ENCODE data around the gene BCL6. TPM values are rescaled to one million over a fixed set of nuclear protein-coding genes. Genes with fewer than 3 reads are reported as not detected.
"Not testable (repeated sequence)": the region's sequence is repeated elsewhere in the genome, so short reads cannot be mapped to it uniquely, and the experiment has no call there.

BCL6 gene
- total RNA-seq, 2 experiments from 2014 or later, result 65.6 to 256 TPM

DNA sequence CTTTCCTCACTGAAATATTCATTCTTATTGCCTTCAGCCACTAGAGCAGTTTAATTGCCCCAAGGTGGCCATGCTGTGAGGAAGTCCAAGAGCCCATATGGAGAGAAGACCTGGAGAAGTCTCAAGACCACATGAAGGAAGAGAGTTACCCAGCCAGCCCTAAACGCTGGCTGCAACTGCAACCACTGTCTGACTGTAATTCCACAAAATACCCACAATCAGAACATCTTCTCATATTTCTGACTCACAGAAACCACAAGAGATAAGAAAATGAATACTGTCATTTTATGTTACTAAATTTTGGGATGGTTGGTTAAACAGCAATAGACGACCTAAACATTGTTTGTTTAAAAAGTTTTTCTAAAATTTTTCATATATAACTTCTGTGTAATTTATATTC is 60.4 kb downstream of the BCL6 start:
- no peaks in the 10 kb centered on the region for H4K20me1 ChIP-seq (ENCODE audit: insufficient read depth, low read length)
- CTCF ChIA-PET (ENCODE audit: unreplicated experiment), result no interaction called here

GRCh38 chr3:187684444-187684843 is 60.8 kb downstream of the BCL6 start:
- Histone ChIP-seq H3K4me3 (ENCODE audit: low read depth, low read length, poor library complexity, severe bottlenecking) (no peak overlapping the region), H4K20me1 (ENCODE audit: insufficient read depth, low read length) (no peaks in the 10 kb centered on the region), H3K9me2 (ENCODE audit: insufficient read depth, low read length) (no peaks in the 10 kb centered on the region), H3K4me2 (ENCODE audit: low read length) (no peak overlapping the region), H3K79me2 (ENCODE audit: insufficient read depth, low read depth, low read length) (no peaks in the 10 kb centered on the region), H2AFZ (ENCODE audit: low read length) (no peak overlapping the region), H3K9me3 (ENCODE audit: low read length) (peaks cover 16% of the 10 kb centered on the region; the same call in 1 of the 2 replicates), H3K36me3 (ENCODE audit: insufficient read depth, low read length) (no peaks in the 10 kb centered on the region), H3K27ac (ENCODE audit: low read depth, low read length, poor library complexity, severe bottlenecking) (no peak overlapping the region), H3K4me1 (ENCODE audit: insufficient read depth, low read length, poor library complexity, severe bottlenecking) (no peaks in the 10 kb centered on the region)
- ChIA-PET POLR2A (no interaction called here), CTCF (ENCODE audit: unreplicated experiment) (no interaction called here)
- no peak for DNase-seq (ENCODE audit: low spot score)
- BruUV-seq (replicated peaks), result no TSS peak
- intact Hi-C loops (cut with micrococcal nuclease; ENCODE audit: unreplicated experiment), result no loop called here
- TF ChIP-seq EZH2phosphoT487 (IDR thresholded peaks at IDR 0.05; ENCODE audit: borderline replicate concordance, low read depth, low read length), result no peak
- TF ChIP-seq, protein P1, sequence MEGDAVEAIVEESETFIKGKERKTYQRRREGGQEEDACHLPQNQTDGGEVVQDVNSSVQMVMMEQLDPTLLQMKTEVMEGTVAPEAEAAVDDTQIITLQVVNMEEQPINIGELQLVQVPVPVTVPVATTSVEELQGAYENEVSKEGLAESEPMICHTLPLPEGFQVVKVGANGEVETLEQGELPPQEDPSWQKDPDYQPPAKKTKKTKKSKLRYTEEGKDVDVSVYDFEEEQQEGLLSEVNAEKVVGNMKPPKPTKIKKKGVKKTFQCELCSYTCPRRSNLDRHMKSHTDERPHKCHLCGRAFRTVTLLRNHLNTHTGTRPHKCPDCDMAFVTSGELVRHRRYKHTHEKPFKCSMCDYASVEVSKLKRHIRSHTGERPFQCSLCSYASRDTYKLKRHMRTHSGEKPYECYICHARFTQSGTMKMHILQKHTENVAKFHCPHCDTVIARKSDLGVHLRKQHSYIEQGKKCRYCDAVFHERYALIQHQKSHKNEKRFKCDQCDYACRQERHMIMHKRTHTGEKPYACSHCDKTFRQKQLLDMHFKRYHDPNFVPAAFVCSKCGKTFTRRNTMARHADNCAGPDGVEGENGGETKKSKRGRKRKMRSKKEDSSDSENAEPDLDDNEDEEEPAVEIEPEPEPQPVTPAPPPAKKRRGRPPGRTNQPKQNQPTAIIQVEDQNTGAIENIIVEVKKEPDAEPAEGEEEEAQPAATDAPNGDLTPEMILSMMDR (conservative IDR thresholded peaks at IDR 0.05; ENCODE audit: low read length), result no peak

More for the DNA sequence above, 60.4 kb downstream of the BCL6 start:
- H3K4me2 ChIP-seq (ENCODE audit: low read length), result no peak overlapping the region
- H3K4me3 ChIP-seq (ENCODE audit: low read depth, low read length, poor library complexity, severe bottlenecking), result no peak overlapping the region
- no peaks in the 10 kb centered on the region for H3K9me2 ChIP-seq (ENCODE audit: insufficient read depth, low read length)
- no peak overlapping the region for H3K27ac ChIP-seq (ENCODE audit: low read depth, low read length, poor library complexity, severe bottlenecking)
- H3K79me2 ChIP-seq (ENCODE audit: insufficient read depth, low read depth, low read length), result no peaks in the 10 kb centered on the region
- no peak for DNase-seq (ENCODE audit: low spot score)
- BruUV-seq (replicated peaks), result no TSS peak
- H3K36me3 ChIP-seq (ENCODE audit: insufficient read depth, low read length), result no peaks in the 10 kb centered on the region
- intact Hi-C loops (cut with micrococcal nuclease; ENCODE audit: unreplicated experiment), result no loop called here
- POLR2A ChIA-PET, result no interaction called here
- H3K9me3 ChIP-seq (ENCODE audit: low read length), result peaks cover 16% of the 10 kb centered on the region; the same call in 1 of the 2 replicates
- no peaks in the 10 kb centered on the region for H3K4me1 ChIP-seq (ENCODE audit: insufficient read depth, low read length, poor library complexity, severe bottlenecking)
- TF ChIP-seq, protein P1 (conservative IDR thresholded peaks at IDR 0.05; ENCODE audit: low read length), result no peak
- no peak for TF ChIP-seq EZH2phosphoT487 (IDR thresholded peaks at IDR 0.05; ENCODE audit: borderline replicate concordance, low read depth, low read length)
- H2AFZ ChIP-seq (ENCODE audit: low read length), result no peak overlapping the region

- DNase-seq (ENCODE audit: low spot score); H3K27ac ChIP-seq (ENCODE audit: low read depth, low read length, poor library complexity, severe bottlenecking); H2AFZ ChIP-seq (ENCODE audit: low read length); H3K79me2 ChIP-seq (ENCODE audit: insufficient read depth, low read depth, low read length); H4K20me1 ChIP-seq (ENCODE audit: insufficient read depth, low read length); intact Hi-C loops (cut with micrococcal nuclease; ENCODE audit: unreplicated experiment); H3K4me3 ChIP-seq (ENCODE audit: low read depth, low read length, poor library complexity, severe bottlenecking); H3K36me3 ChIP-seq (ENCODE audit: insufficient read depth, low read length); BruUV-seq (replicated peaks); H3K4me2 ChIP-seq (ENCODE audit: low read length); H3K4me1 ChIP-seq (ENCODE audit: insufficient read depth, low read length, poor library complexity, severe bottlenecking); H3K9me2 ChIP-seq (ENCODE audit: insufficient read depth, low read length); CTCF ChIA-PET (ENCODE audit: unreplicated experiment): not testable (repeated sequence)
- POLR2A ChIA-PET, result interaction anchor here (0.7 kb wide), 3 partner anchors 14 to 1450 kb away, joined by 4 to 7 read pairs (median 4); no protein-coding TSS in a partner anchor
- peaks cover 14% of the 10 kb centered on the region; the same call in 1 of the 2 replicates for H3K9me3 ChIP-seq (ENCODE audit: low read length)
These were observed 63.5 kb downstream of the BCL6 start for GRCh38 chr3:187681756-187682155.

Measured in OCI-LY7 (cell line).